SK-N-SH treated with all-trans-retinoic acid at 6 μM for 48 hours (cell line): ENCODE results near the gene LYRM7.

ENCODE experiments used
- ATAC-seq: fragments of 200-7000 bp; cut with Tn5 transposase; 3 replicates; pipeline ENCODE4 v1.9.1; 2020; ENCODE audit warnings: mild to moderate bottlenecking, moderate library complexity
- BACH2 ChIP-seq: fragments of 250-450 bp; sonication (Bioruptor Pico); IDR thresholded peaks from 2 replicates; pipeline ENCODE4 v1.9.0; 2021; ENCODE audit warnings: mild to moderate bottlenecking, borderline replicate concordance
- CSDC2 ChIP-seq: fragments of 250-450 bp; sonication (Bioruptor Pico); IDR thresholded peaks from 2 replicates; pipeline ENCODE4 v1.5.0; 2020; ENCODE audit warnings: mild to moderate bottlenecking, moderate library complexity
- ESRRG ChIP-seq: fragments of 250-450 bp; sonication (Bioruptor Pico); IDR thresholded peaks from 2 replicates; pipeline ENCODE4 v1.6.1; 2021; ENCODE audit warnings: mild to moderate bottlenecking
- GLIS3 ChIP-seq: fragments of 250-450 bp; sonication (Bioruptor Pico); IDR thresholded peaks from 2 replicates; pipeline ENCODE4 v1.5.0; 2020; ENCODE audit warnings: mild to moderate bottlenecking, moderate library complexity
- ISL1 ChIP-seq: fragments of 250-450 bp; sonication (Bioruptor Pico); IDR thresholded peaks from 2 replicates; pipeline ENCODE4 v2.1.2; 2022; ENCODE audit warnings: mild to moderate bottlenecking, moderate library complexity
- OSR1 ChIP-seq: fragments of 250-450 bp; sonication (Bioruptor Pico); IDR thresholded peaks from 2 replicates; pipeline ENCODE4 v1.8.0; 2022; ENCODE audit warnings: moderate library complexity, mild to moderate bottlenecking, inconsistent platforms
- PPARA ChIP-seq: fragments of 250-450 bp; sonication (Bioruptor Pico); IDR thresholded peaks from 2 replicates; pipeline ENCODE4 v1.5.0; 2020; ENCODE audit warnings: mild to moderate bottlenecking, borderline replicate concordance
- RARB ChIP-seq: fragments of 250-450 bp; sonication (Bioruptor Pico); IDR thresholded peaks from 2 replicates; pipeline ENCODE4 v1.8.0; 2021; ENCODE audit warnings: mild to moderate bottlenecking, moderate library complexity
- SNAI2 ChIP-seq: fragments of 250-450 bp; sonication (Bioruptor Pico); IDR thresholded peaks from 2 replicates; pipeline ENCODE4 v1.5.0; 2020; ENCODE audit warnings: mild to moderate bottlenecking, moderate library complexity
- TCF4 ChIP-seq: fragments of 250-450 bp; sonication (Bioruptor Pico); IDR thresholded peaks from 2 replicates; pipeline ENCODE4 v1.8.0; 2021; ENCODE audit warnings: mild to moderate bottlenecking, moderate library complexity, borderline replicate concordance
- TOX ChIP-seq: fragments of 250-450 bp; sonication (Bioruptor Pico); IDR thresholded peaks from 2 replicates; pipeline ENCODE4 v1.8.0; 2021; ENCODE audit warnings: mild to moderate bottlenecking, moderate library complexity, borderline replicate concordance
- ZC3H10 ChIP-seq: fragments of 250-450 bp; sonication (Bioruptor Pico); IDR thresholded peaks from 2 replicates; pipeline ENCODE4 v1.5.1; 2021; ENCODE audit warnings: mild to moderate bottlenecking, moderate library complexity
- ZFP3 ChIP-seq: fragments of 250-450 bp; sonication (Bioruptor Pico); IDR thresholded peaks from 2 replicates; pipeline ENCODE4 v1.5.0; 2020; ENCODE audit warnings: mild to moderate bottlenecking, moderate library complexity
- ZFP30 ChIP-seq: fragments of 450-650 bp; formaldehyde crosslinking; IDR thresholded peaks from 2 replicates; pipeline ENCODE4 v1.5.0; 2022; ENCODE audit warnings: mild to moderate bottlenecking, moderate library complexity
- ZNF565 ChIP-seq: fragments of 450-650 bp; formaldehyde crosslinking; conservative IDR thresholded peaks from 2 replicates; pipeline ENCODE4 v1.5.0; 2020; ENCODE audit warnings: low read depth, mild to moderate bottlenecking, moderate library complexity
- ZNF70 ChIP-seq: fragments of 450-650 bp; formaldehyde crosslinking; IDR thresholded peaks from 2 replicates; pipeline ENCODE4 v1.5.0; 2020; ENCODE audit warnings: mild to moderate bottlenecking, moderate library complexity
- ZNF8 ChIP-seq: fragments of 450-650 bp; formaldehyde crosslinking; IDR thresholded peaks from 2 replicates; pipeline ENCODE4 v1.5.0; 2020; ENCODE audit warnings: mild to moderate bottlenecking, moderate library complexity
- TF ChIP-seq, protein P1 (sequence below): fragments of 250-450 bp; sonication (Bioruptor Pico); IDR thresholded peaks from 2 replicates; pipeline ENCODE4 v1.8.0; 2021; ENCODE audit warnings: low read depth, mild to moderate bottlenecking, moderate library complexity, borderline replicate concordance
- TF ChIP-seq, protein P2 (sequence below): fragments of 250-450 bp; sonication (Bioruptor Pico); IDR thresholded peaks from 2 replicates; pipeline ENCODE4 v1.5.0; 2020; ENCODE audit warnings: mild to moderate bottlenecking, moderate library complexity
- TF ChIP-seq, protein P3 (sequence below): fragments of 250-450 bp; sonication (Bioruptor Pico); IDR thresholded peaks from 2 replicates; pipeline ENCODE4 v1.5.1; 2021; ENCODE audit warnings: mild to moderate bottlenecking, moderate library complexity
- TF ChIP-seq, protein P4 (sequence below): fragments of 250-450 bp; sonication (Bioruptor Pico); IDR thresholded peaks from 2 replicates; pipeline ENCODE4 v1.5.1; 2020; ENCODE audit warnings: low read depth, mild to moderate bottlenecking, moderate library complexity
- TF ChIP-seq, protein P5 (sequence below): fragments of 250-450 bp; sonication (Bioruptor Pico); IDR thresholded peaks from 2 replicates; pipeline ENCODE4 v1.8.0; 2020; ENCODE audit warnings: mild to moderate bottlenecking, moderate library complexity, borderline replicate concordance

Gene LYRM7

DNA sequence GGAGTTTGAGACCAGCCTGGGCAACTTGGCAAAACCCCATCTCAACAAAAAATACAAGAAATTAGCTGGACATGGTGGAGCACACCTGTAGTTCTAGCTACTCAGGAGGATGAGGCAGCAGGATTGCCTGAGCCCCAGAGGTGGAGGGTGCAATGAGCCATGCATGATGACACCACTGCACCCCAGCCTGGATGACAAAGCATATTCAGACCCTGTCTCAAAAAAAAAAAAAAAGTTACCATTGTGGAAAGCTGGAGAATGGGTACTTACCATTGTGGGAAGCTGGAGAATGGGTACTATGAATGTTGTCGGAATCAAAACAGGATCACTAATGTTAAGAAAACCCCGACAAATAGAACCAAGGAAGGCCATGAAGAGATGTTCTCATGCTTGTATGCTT, 31.4 kb upstream of the LYRM7 start:
- TF ChIP-seq, protein P1, sequence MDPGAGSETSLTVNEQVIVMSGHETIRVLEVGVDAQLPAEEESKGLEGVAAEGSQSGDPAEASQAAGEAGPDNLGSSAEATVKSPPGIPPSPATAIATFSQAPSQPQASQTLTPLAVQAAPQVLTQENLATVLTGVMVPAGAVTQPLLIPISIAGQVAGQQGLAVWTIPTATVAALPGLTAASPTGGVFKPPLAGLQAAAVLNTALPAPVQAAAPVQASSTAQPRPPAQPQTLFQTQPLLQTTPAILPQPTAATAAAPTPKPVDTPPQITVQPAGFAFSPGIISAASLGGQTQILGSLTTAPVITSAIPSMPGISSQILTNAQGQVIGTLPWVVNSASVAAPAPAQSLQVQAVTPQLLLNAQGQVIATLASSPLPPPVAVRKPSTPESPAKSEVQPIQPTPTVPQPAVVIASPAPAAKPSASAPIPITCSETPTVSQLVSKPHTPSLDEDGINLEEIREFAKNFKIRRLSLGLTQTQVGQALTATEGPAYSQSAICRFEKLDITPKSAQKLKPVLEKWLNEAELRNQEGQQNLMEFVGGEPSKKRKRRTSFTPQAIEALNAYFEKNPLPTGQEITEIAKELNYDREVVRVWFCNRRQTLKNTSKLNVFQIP = no peak
- TF ChIP-seq GLIS3 (CRISPR knock-in tag) = no peak
- TF ChIP-seq ZNF565 (CRISPR knock-in tag) = no peak
- TF ChIP-seq, protein P2, sequence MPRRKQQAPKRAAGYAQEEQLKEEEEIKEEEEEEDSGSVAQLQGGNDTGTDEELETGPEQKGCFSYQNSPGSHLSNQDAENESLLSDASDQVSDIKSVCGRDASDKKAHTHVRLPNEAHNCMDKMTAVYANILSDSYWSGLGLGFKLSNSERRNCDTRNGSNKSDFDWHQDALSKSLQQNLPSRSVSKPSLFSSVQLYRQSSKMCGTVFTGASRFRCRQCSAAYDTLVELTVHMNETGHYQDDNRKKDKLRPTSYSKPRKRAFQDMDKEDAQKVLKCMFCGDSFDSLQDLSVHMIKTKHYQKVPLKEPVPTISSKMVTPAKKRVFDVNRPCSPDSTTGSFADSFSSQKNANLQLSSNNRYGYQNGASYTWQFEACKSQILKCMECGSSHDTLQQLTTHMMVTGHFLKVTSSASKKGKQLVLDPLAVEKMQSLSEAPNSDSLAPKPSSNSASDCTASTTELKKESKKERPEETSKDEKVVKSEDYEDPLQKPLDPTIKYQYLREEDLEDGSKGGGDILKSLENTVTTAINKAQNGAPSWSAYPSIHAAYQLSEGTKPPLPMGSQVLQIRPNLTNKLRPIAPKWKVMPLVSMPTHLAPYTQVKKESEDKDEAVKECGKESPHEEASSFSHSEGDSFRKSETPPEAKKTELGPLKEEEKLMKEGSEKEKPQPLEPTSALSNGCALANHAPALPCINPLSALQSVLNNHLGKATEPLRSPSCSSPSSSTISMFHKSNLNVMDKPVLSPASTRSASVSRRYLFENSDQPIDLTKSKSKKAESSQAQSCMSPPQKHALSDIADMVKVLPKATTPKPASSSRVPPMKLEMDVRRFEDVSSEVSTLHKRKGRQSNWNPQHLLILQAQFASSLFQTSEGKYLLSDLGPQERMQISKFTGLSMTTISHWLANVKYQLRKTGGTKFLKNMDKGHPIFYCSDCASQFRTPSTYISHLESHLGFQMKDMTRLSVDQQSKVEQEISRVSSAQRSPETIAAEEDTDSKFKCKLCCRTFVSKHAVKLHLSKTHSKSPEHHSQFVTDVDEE (CRISPR knock-in tag) = no peak
- no peak for TF ChIP-seq ZC3H10 (CRISPR knock-in tag)
- TF ChIP-seq ZNF8 (CRISPR knock-in tag) = no peak
- no peak for TF ChIP-seq CSDC2
- TF ChIP-seq, protein P3, sequence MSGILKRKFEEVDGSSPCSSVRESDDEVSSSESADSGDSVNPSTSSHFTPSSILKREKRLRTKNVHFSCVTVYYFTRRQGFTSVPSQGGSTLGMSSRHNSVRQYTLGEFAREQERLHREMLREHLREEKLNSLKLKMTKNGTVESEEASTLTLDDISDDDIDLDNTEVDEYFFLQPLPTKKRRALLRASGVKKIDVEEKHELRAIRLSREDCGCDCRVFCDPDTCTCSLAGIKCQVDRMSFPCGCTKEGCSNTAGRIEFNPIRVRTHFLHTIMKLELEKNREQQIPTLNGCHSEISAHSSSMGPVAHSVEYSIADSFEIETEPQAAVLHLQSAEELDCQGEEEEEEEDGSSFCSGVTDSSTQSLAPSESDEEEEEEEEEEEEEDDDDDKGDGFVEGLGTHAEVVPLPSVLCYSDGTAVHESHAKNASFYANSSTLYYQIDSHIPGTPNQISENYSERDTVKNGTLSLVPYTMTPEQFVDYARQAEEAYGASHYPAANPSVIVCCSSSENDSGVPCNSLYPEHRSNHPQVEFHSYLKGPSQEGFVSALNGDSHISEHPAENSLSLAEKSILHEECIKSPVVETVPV = no peak
- TF ChIP-seq, protein P4, sequence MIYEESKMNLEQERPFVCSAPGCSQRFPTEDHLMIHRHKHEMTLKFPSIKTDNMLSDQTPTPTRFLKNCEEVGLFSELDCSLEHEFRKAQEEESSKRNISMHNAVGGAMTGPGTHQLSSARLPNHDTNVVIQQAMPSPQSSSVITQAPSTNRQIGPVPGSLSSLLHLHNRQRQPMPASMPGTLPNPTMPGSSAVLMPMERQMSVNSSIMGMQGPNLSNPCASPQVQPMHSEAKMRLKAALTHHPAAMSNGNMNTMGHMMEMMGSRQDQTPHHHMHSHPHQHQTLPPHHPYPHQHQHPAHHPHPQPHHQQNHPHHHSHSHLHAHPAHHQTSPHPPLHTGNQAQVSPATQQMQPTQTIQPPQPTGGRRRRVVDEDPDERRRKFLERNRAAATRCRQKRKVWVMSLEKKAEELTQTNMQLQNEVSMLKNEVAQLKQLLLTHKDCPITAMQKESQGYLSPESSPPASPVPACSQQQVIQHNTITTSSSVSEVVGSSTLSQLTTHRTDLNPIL = no peak
- no peak for TF ChIP-seq ESRRG (CRISPR knock-in tag)
- TF ChIP-seq ZFP3 (CRISPR knock-in tag) = no peak
- no peak for TF ChIP-seq RARB (CRISPR knock-in tag)
- TF ChIP-seq BACH2 = no peak
- no peak for TF ChIP-seq OSR1
- no peak for TF ChIP-seq ISL1 (CRISPR knock-in tag)
- TF ChIP-seq ZFP30 (CRISPR knock-in tag) = no peak
- TF ChIP-seq, protein P5, sequence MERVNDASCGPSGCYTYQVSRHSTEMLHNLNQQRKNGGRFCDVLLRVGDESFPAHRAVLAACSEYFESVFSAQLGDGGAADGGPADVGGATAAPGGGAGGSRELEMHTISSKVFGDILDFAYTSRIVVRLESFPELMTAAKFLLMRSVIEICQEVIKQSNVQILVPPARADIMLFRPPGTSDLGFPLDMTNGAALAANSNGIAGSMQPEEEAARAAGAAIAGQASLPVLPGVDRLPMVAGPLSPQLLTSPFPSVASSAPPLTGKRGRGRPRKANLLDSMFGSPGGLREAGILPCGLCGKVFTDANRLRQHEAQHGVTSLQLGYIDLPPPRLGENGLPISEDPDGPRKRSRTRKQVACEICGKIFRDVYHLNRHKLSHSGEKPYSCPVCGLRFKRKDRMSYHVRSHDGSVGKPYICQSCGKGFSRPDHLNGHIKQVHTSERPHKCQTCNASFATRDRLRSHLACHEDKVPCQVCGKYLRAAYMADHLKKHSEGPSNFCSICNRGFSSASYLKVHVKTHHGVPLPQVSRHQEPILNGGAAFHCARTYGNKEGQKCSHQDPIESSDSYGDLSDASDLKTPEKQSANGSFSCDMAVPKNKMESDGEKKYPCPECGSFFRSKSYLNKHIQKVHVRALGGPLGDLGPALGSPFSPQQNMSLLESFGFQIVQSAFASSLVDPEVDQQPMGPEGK (CRISPR knock-in tag) = no peak
- no peak for TF ChIP-seq TCF4 (CRISPR knock-in tag)
- no peak for TF ChIP-seq PPARA (CRISPR knock-in tag)
- TF ChIP-seq SNAI2 = no peak
- ATAC-seq = no peak

DNA sequence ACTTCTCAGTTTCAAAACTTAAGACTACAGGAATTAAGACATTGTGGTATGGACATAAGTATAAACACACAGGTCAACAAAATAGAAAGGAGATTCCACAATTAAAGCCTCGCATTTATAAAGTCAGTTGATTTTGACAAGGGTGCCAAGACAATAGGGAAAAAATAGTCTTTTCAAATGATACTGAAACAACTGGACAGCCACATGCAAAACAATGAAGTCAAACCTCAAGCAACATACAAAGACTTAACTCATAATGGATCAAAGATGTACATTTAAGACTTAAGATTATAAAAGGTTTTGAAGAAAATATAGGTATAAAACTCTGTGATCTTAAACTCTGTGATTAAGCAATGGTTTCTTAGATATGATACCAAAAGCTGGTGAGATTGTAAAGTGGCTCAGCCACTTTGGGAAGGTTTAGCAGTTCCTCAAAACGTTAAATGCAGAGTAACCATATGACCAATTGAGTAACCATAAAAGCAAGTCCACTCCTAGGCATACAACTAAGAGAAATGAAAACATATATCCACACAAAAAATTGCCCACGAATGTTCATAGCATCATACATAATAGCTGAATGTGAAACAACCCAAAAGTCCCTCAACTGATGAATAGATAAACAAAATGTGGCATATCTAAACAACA, 27.6 kb upstream of the LYRM7 start:
- no peak for TF ChIP-seq PPARA (CRISPR knock-in tag)
- TF ChIP-seq, protein P2 (CRISPR knock-in tag) = no peak
- no peak for TF ChIP-seq ZNF8 (CRISPR knock-in tag)
- no peak for TF ChIP-seq ZNF565 (CRISPR knock-in tag)
- TF ChIP-seq, protein P4 = no peak
- no peak for TF ChIP-seq TCF4 (CRISPR knock-in tag)
- TF ChIP-seq ISL1 (CRISPR knock-in tag) = no peak
- TF ChIP-seq TOX (CRISPR knock-in tag) = no peak
- TF ChIP-seq ZNF70 (CRISPR knock-in tag) = no peak
- TF ChIP-seq ZC3H10 (CRISPR knock-in tag) = no peak
- TF ChIP-seq, protein P3 = no peak
- no peak for ATAC-seq
